HG02759 (cell line): ENCODE results near the gene DEGS1.

Experiments
- ATAC-seq: cut with Tn5 transposase; IDR thresholded peaks from one replicate; pipeline ENCODE4 v1.9.1; 2021; ENCODE audit warnings: mild to moderate bottlenecking, moderate library complexity; ENCODE audit not compliant: unreplicated experiment

DEGS1 gene

DNA sequence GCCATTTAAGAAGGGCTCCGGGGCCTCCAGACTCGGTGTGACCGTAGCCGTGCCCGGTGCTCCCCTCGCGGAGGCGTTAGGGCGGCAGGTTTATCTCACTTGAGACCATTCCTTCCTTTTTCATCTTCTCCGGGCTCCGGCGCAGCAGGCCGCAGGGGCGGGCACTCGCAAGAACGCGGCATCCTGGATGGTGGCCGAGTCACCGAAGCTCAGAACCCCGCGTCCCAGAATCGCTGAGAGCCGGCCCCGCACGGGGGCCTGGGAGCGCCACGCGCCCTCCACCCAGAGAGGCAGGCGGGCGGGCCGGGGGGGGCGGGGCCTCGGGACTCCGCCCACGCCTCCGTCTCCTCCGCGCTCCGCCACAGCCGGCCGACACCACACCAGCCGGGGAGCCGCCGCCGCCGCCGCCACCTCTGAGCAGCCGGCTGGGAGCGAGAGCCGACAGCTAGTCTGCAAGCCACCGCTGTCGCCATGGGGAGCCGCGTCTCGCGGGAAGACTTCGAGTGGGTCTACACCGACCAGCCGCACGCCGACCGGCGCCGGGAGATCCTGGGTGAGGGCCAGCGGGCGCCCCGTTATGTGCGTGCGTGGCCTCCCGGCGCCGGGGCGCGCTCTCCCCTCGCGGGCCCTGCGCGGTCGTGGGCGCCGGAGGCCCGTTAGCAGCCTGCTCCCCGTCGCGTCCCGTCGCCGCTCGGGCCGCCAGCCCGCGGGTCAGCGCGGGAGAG is at the start of gene DEGS1:
TSS of gene DEGS1 (plus strand) at position 375 of the 725 bp plus-strand sequence. CDS start at position 472, 97 bp downstream.
- peak; percentile 71 for ATAC-seq

DNA sequence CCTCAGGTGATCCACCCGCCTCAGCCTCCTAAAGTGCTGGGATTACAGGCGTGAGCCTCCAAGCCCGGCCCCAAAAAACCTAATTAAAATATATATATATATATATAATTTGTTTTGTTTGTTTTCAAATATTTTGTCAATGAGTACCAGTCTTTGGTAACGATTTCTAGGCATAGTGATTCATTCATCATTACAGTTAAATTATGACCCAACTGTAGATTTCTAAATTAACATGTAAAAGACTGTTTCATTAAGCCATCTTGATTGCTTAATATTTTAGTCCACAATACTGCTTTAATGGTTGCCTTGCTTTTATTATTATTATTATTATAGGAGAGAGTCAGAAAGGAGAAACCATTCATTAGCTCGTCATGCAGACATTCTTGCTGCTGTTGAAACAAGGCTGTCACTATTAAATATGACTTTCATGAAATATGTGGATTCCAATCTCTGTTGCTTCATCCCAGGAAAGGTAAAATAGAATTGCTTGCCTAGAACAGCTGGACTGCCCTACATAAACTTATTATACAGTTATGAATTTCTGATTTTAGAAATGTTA is 49.2 kb upstream of the DEGS1 start:
- ATAC-seq, result no peak

DNA sequence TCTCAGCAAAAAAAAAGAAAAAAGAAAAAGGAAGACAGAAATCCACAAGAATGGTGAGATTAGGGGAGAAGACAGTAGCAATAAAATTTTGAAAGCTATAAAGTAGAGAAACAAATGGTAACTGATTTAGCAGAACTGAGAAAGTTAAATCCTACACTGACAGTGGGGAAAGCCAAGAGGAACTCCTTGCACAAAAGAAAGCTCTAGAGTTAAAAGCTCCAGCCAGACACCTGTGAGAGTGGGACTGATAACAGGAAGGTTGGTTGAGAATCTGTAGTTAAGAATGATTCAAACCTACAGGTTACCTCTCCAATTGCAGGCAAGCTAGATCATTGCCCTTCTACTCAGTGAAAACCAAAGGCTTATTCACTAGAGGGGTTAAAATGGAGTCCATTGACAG is 45.5 kb upstream of the DEGS1 start:
- no peak for ATAC-seq

- no peak for ATAC-seq
Measured at GRCh38 chr1:224138198-224138597, 44.8 kb upstream of the DEGS1 start.

DNA sequence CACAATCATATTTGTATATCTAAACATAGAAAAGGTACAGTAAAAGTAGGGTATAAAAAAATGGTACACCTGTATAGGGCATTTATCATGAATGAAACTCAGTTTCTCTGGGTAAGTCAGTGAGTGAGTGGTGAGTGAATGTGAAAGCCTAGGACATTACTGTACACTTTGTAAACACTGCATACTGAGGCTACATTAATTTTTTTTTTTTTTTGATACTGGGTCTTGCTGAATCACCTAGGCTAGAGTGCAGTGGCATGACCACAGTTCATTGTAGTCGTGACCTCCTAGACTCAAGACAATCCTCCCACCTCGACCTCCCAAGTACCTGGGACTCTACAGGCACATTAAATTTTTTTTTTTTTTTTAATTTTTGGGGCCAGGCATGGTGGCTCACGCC is 41.3 kb upstream of the DEGS1 start:
- ATAC-seq, result no peak

DNA sequence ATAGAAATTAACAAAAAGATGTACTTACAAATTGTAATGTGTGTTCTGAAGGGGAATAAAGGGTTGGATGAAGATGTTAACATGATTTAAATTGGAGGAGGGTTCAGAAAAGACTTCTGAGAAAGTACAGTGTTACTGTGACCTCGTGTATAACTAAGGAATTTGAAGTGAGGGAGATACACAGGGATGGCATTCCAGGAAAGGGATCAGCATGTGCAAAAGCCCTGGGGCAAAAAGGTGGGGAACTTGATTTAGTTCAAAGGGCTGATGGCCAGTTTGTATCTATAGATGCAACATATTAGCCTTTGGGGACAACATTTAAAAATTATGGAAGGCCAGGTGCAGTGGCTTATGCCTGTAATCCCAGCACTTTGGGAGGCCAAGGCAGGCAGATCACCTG is 33.3 kb upstream of the DEGS1 start:
- ATAC-seq, result no peak

DNA sequence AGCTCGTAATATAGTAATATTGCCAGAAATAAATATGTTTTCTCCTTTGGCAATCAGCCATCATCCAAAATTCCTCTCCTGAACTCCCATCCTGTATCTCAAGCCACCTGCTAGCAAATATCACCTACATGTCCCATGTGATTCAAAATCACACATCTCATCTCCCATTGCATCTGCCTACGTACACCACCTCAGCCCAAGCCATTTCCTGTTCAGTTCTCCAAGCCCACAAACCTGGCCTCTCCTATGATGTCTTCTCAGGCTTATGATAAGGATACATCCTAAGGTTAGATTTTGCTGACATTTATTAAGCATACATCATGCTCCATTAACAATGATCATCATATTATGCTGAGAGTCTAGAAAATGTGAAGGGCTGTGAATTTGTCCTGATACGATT is 31.9 kb upstream of the DEGS1 start:
- ATAC-seq, result no peak

GRCh38 chr1:224157316-224157715 is 25.7 kb upstream of the DEGS1 start:
- no peak for ATAC-seq

GRCh38 chr1:224159541-224159940 is 23.5 kb upstream of the DEGS1 start:
- no peak for ATAC-seq

DNA sequence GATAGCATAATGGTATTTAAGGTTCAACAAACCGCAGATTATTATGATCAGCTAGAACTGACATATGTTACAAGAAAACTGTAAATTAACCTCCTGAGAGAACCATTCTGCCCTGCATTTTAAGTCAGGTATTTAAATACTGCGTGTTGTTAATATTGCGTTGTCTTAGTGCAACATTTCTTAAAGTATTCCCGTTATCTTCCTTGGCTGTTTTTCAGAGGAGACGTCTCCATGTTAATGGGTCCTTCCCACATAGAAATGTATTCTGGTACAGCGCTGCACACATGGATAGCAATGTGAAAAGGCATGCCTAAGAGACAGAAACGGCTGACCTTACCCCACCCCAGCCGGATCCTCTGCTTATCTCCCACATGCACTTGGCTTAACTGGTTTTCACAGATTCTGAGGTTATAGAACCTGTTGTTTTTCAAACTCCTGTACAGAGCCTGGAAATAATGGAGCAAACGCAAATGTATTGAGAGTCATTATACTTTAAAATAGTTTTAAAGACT is 22.8 kb upstream of the DEGS1 start:
- ATAC-seq, result no peak

DNA sequence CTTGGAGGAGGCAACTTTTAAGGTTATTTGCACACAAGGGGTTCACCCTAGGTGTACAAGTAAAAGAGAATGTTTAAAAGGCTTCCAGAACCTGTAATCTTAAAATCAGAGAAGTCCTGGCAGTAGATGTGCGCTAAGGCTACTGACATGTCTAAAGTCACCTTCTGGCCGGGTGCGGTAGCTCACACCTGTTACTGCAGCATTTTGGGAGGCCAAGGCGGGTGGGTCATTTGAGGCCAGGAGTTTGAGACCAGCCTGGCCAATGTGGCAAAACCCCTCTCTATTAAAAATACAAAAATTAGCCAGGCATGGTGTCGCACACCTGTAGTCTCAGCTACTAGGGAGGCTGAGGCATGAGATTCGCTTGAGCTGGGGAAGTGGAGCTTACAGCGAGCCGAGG is 20.3 kb upstream of the DEGS1 start:
- no peak for ATAC-seq

- no peak for ATAC-seq
Measured at GRCh38 chr1:224163311-224163710, 19.7 kb upstream of the DEGS1 start.

DNA sequence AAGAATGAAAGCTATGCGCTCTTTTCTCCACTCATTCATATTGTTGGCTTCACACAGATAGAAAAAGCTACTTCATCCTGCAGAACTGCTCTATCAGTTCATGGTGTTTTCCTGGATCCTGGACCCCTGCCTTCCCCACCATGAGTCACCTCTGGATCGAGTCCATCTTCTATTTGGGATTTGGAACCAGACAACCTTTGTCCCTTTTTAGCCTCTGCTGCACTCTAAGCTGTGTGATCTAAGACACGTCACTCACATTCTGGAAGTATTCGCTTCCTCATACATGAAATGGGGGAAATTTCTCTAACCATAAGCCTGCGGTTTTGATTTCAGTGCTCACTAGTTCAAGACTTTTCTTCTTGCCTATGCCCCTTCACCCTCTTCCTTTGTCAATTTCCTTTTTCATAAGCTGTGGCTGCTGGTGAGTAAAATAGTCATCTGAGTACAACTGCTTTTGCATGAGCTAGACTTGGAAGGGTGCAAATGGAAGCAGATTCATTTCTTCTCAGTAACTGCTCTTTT is 14.1 kb upstream of the DEGS1 start:
- ATAC-seq, result peak; percentile 90

DNA sequence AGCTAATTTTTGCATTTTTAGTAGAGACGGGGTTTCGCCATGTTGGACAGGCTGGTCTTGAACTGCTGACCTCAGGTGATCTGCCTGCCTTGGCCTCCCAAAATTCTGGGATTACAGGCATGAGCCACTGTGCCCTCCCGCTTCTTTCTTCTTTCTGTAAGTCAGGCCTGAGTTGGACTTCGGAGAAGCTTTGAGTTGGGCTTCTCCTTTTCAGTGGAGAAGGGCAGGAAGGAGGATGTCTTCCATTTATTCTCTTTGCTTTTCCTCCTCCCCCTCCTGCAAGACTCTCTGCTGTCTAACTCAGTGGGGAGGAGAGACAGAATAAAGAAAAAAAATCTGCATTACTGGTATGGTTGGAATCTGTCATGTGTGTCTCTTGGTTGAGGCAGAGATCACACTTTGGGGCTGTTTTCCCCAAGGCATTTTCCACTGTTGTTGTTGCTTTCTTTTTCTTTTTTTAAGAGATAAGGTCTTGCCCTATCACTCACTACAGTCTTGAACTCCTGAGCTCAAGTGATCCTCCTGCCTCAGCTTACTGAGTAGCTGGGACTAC is 13.2 kb upstream of the DEGS1 start:
- no peak for ATAC-seq

GRCh38 chr1:224170343-224170742 is 12.7 kb upstream of the DEGS1 start:
- no peak for ATAC-seq

DNA sequence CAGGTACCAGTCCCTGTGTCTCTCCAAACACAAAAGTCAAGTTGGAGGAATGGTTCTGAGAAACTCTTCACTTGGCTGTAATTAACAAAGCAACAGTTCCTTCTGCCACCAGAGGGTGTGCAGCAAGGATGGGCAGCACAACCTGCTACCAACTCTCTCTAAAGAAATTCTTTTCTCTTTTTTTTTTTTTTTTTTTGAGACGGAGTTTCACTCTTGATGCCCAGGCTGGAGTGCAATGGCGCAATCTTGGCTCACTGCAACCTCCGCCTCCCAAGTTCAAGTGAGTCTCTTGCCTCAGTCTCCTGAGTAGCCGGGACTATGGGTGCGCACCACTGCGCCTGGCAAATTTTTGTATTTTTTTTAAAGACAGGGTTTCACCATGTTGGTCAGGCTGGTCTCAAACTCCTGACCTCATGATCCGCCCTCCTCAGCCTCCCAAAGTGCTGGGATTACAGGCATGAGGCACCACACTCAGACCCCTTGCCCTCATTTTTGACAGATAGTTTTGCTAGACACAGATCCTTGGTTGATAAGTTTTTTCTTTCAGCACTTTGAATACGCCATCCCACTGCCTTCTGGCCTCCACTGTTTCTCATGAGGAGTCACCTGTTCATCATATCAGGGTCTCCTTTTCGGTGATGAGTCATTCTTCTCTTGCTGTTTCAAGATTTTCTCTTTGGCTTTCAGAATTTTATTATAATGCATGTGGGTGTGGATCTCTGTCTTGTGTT is 12.1 kb upstream of the DEGS1 start:
- no peak for ATAC-seq

DNA sequence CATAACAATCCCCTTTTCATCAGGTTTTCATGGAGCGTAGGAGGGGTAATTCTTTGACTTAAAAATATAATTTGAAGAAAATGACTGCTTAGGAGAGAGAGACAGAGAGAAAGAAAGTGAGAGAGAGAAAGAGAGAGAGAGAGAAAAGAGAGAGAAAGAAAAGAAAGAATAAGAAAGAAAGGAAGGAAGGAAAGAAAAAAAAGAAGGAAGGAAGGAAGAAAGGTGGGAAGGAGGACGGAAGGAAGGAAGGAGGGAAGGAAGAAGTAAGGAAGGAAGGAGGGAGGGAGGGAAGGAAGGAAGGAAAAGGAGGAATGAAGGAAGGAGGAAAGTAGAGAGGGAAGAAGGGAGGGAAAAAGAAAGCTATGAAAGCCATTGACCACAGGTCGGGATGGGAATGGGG is 10.8 kb upstream of the DEGS1 start:
- no peak for ATAC-seq

- ATAC-seq, result no peak
Measured at GRCh38 chr1:224173523-224173922, 9.5 kb upstream of the DEGS1 start.

- no peak for ATAC-seq
Measured at GRCh38 chr1:224175617-224176016, 7.4 kb upstream of the DEGS1 start.

GRCh38 chr1:224177356-224177999 is 5.6 kb upstream of the DEGS1 start:
- ATAC-seq, result no peak

- no peak for ATAC-seq
Measured at GRCh38 chr1:224178894-224179293, 4.1 kb upstream of the DEGS1 start.
